Common myeloid progenitor, CD34-positive (primary cell): ENCODE data around the gene EAF1.
"Not testable (repeated sequence)": the region's sequence is repeated elsewhere in the genome, so short reads cannot be mapped to it uniquely, and the experiment has no call there.

ENCODE experiments used
- CTCF ChIA-PET: fragments of 350-600 bp; sonication (Branson Sonifier 250); formaldehyde crosslinking; loops from one replicate; lab custom pipeline; 2021; ENCODE audit warnings: antibody characterized with exemption; lab: Charles Lee
- POLR2A ChIA-PET: fragments of 350-600 bp; sonication (Branson Sonifier 250); formaldehyde crosslinking; loops from one replicate; lab custom pipeline; 2021; ENCODE audit warnings: antibody characterized with exemption; lab: Charles Lee
- DNase-seq, 3 donors: peaks; one replicate each; pipeline versions ENCODE4 v3.0.0 to v3.0.0-alpha.2; 2013
- H3K27ac ChIP-seq, 2 experiments: 1 replicate in 1 of 2; 2 replicates in 1 of 2; pipeline ENCODE4 v1.7.0; 2013; ENCODE audit warnings: inconsistent platforms in 2 of 2, low read length in 2 of 2, mild to moderate bottlenecking in 2 of 2, low read depth in 1 of 2, moderate library complexity in 1 of 2; ENCODE audit not compliant: severe bottlenecking in 2 of 2, insufficient read depth in 1 of 2, poor library complexity in 1 of 2
- H3K27me3 ChIP-seq, 5 experiments: replicated peaks in 2 of 5; 1 replicate in 3 of 5; 2 replicates in 2 of 5; pipeline versions ENCODE4 v1.6.1 to v1.7.0; 2013; ENCODE audit warnings: low read length in 4 of 5, mild to moderate bottlenecking in 2 of 5, moderate library complexity in 2 of 5, inconsistent platforms in 1 of 5; ENCODE audit not compliant: insufficient read depth in 5 of 5, control insufficient read depth in 4 of 5
- H3K36me3 ChIP-seq, 4 experiments: 1 replicate in 2 of 4; 2 replicates in 2 of 4; pipeline versions ENCODE4 v1.6.1 to v1.7.0; 2013; ENCODE audit warnings: low read length in 3 of 4, control low read depth in 1 of 4, mild to moderate bottlenecking in 1 of 4; ENCODE audit not compliant: control insufficient read depth in 4 of 4, insufficient read depth in 4 of 4
- H3K4me1 ChIP-seq, 4 experiments: 1 replicate in 3 of 4; 2 replicates in 1 of 4; pipeline versions ENCODE4 v1.6.1 to v1.7.1; 2013; ENCODE audit warnings: low read length in 3 of 4, mild to moderate bottlenecking in 3 of 4, control low read depth in 1 of 4, inconsistent platforms in 1 of 4, moderate library complexity in 1 of 4; ENCODE audit not compliant: control insufficient read depth in 4 of 4, insufficient read depth in 4 of 4; ENCODE audit errors: control extremely low read depth in 1 of 4
- H3K4me3 ChIP-seq, 7 experiments: 1 replicate in 4 of 7; 2 replicates in 3 of 7; pipeline versions ENCODE4 v1.5.1 to v1.7.0; 2013; ENCODE audit warnings: mild to moderate bottlenecking in 7 of 7, low read length in 6 of 7, moderate library complexity in 6 of 7, inconsistent platforms in 2 of 7, low read depth in 2 of 7, control low read depth in 1 of 7; ENCODE audit not compliant: insufficient read depth in 4 of 7, control insufficient read depth in 1 of 7; ENCODE audit errors: extremely low read depth in 1 of 7
- H3K9me3 ChIP-seq, 5 experiments: 1 replicate in 4 of 5; 2 replicates in 1 of 5; pipeline versions ENCODE4 v1.6.1 to v1.7.1; 2013; ENCODE audit warnings: low read length in 4 of 5, mild to moderate bottlenecking in 2 of 5, inconsistent platforms in 1 of 5, low read depth in 1 of 5, moderate library complexity in 1 of 5; ENCODE audit not compliant: control insufficient read depth in 4 of 5, insufficient read depth in 2 of 5; ENCODE audit errors: control extremely low read depth in 1 of 5
- WGBS: methylation state at CpG from one replicate; pipeline ENCODE4 v1.1.5; 2013; ENCODE audit not compliant: insufficient coverage; 5-methylcytosine and 5-hydroxymethylcytosine counted together

Gene EAF1

GRCh38 chr3:15385238-15385695 lies 42.1 kb upstream of the EAF1 start:
- DNase-seq, H3K4me1 ChIP-seq, H3K36me3 ChIP-seq, H3K27me3 ChIP-seq, H3K27ac ChIP-seq, POLR2A ChIA-PET, H3K4me3 ChIP-seq: not testable (repeated sequence)
- CTCF ChIA-PET: interaction anchor here (1.0 to 3.5 kb wide), 3 partner anchors 20 to 116 kb away, joined by 3 to 17 read pairs (median 16); no protein-coding TSS in a partner anchor
- WGBS: 81% methylated on average over 6 of the region's 10 CpGs
- peaks cover 0 to 12% (median 7%) of the 10 kb centered on the region in 5 experiments for H3K9me3 ChIP-seq

- Histone ChIP-seq H3K27ac (no peak overlapping the region), H3K27me3 (no peaks in the 10 kb centered on the region), H3K4me3 (no peak overlapping the region), H3K4me1 (peaks cover 0 to 6% (median 0%) of the 10 kb centered on the region in 4 experiments), H3K36me3 (no peaks in the 10 kb centered on the region), H3K9me3 (peaks cover 0 to 12% (median 7%) of the 10 kb centered on the region in 5 experiments)
- ChIA-PET POLR2A (no interaction called here), CTCF (interaction anchor here (1.5 to 3.5 kb wide), 4 partner anchors 19 to 120 kb away, joined by 4 to 17 read pairs (median 12); no protein-coding TSS in a partner anchor)
- 100% methylated on average over 1 of the region's 1 CpG for WGBS
- DNase-seq: no peak
Measured at GRCh38 chr3:15385901-15386653, 41.3 kb upstream of the EAF1 start.

GRCh38 chr3:15386654-15386955 lies 40.8 kb upstream of the EAF1 start:
- WGBS: 92% methylated on average over 3 of the region's 5 CpGs
- POLR2A ChIA-PET: interaction anchor here (0.6 kb wide), 1 partner anchor 278 kb away, joined by 4 read pairs; no protein-coding TSS in a partner anchor
- not testable (repeated sequence) for H3K4me3 ChIP-seq

GRCh38 chr3:15387171-15387581 lies 40.2 kb upstream of the EAF1 start:
- ChIA-PET POLR2A (interaction anchor here (0.6 kb wide), 1 partner anchor 279 kb away, joined by 4 read pairs; no protein-coding TSS in a partner anchor), CTCF (interaction anchor here (0.6 to 2.6 kb wide), 7 partner anchors 8 to 270 kb away, joined by 3 to 9 read pairs (median 4); no protein-coding TSS in a partner anchor)
- Histone ChIP-seq H3K4me3 (no peak overlapping the region), H3K4me1 (peaks cover 0 to 6% (median 0%) of the 10 kb centered on the region in 4 experiments), H3K9me3 (peaks cover 0 to 12% (median 7%) of the 10 kb centered on the region in 5 experiments), H3K27me3 (no peaks in the 10 kb centered on the region), H3K27ac (no peak overlapping the region), H3K36me3 (no peaks in the 10 kb centered on the region)
- no peak for DNase-seq
- WGBS: 100% methylated on average over 1 of the region's 1 CpG

More at GRCh38 chr3:15386654-15386955, 40.8 kb upstream of the EAF1 start:
- H3K4me1 ChIP-seq, H3K27ac ChIP-seq, H3K27me3 ChIP-seq, DNase-seq, H3K36me3 ChIP-seq: not testable (repeated sequence)
- CTCF ChIA-PET: interaction anchor here (1.5 to 3.5 kb wide), 4 partner anchors 18 to 121 kb away, joined by 4 to 17 read pairs (median 8); no protein-coding TSS in a partner anchor
- H3K9me3 ChIP-seq: peaks cover 0 to 12% (median 7%) of the 10 kb centered on the region in 5 experiments

- no peak for DNase-seq
- Histone ChIP-seq H3K4me3 (no peak overlapping the region), H3K27me3 (no peaks in the 10 kb centered on the region), H3K4me1 (peaks cover 0 to 6% (median 0%) of the 10 kb centered on the region in 4 experiments), H3K27ac (no peak overlapping the region), H3K9me3 (peaks cover 0 to 12% (median 7%) of the 10 kb centered on the region in 5 experiments), H3K36me3 (no peaks in the 10 kb centered on the region)
- CTCF ChIA-PET: interaction anchor here (0.6 to 2.6 kb wide), 6 partner anchors 8 to 271 kb away, joined by 3 to 9 read pairs (median 6); no protein-coding TSS in a partner anchor
- POLR2A ChIA-PET: no interaction called here
- 90% methylated on average over 2 of the region's 3 CpGs for WGBS
Measured at GRCh38 chr3:15387735-15388134, 39.7 kb upstream of the EAF1 start.

GRCh38 chr3:15388335-15388734 lies 39.1 kb upstream of the EAF1 start:
- H3K4me1 ChIP-seq, H3K36me3 ChIP-seq, H3K4me3 ChIP-seq, H3K27ac ChIP-seq, POLR2A ChIA-PET, DNase-seq, H3K27me3 ChIP-seq: not testable (repeated sequence)
- CTCF ChIA-PET: interaction anchor here (1.6 to 2.6 kb wide), 4 partner anchors 9 to 120 kb away, joined by 4 to 9 read pairs (median 8); no protein-coding TSS in a partner anchor
- WGBS: 94% methylated on average over 3 of the region's 3 CpGs
- H3K9me3 ChIP-seq: peaks cover 0 to 12% (median 7%) of the 10 kb centered on the region in 5 experiments

GRCh38 chr3:15390460-15390859 lies 36.9 kb upstream of the EAF1 start:
- Histone ChIP-seq H3K4me1 (no peaks in the 10 kb centered on the region), H3K36me3 (no peaks in the 10 kb centered on the region), H3K9me3 (peaks cover 0 to 12% (median 7%) of the 10 kb centered on the region in 5 experiments), H3K4me3 (no peak overlapping the region), H3K27ac (no peak overlapping the region), H3K27me3 (no peaks in the 10 kb centered on the region)
- ChIA-PET POLR2A (no interaction called here), CTCF (interaction anchor here (1.1 kb wide), 2 partner anchors 11 to 14 kb away, joined by 3 read pairs; no protein-coding TSS in a partner anchor)
- DNase-seq: no peak
- WGBS: 94% methylated on average over 4 of the region's 6 CpGs
